Measurements from ENCODE around the gene DCLK3. TPM values are rescaled to one million over a fixed set of nuclear protein-coding genes. Genes with fewer than 3 reads are reported as not detected.

DCLK3 gene
- total and polyA plus RNA-seq, 2 of the 13 experiments (the other 11 are each of a cell fraction or from before 2014, with no cell fraction given): not detected

DNA sequence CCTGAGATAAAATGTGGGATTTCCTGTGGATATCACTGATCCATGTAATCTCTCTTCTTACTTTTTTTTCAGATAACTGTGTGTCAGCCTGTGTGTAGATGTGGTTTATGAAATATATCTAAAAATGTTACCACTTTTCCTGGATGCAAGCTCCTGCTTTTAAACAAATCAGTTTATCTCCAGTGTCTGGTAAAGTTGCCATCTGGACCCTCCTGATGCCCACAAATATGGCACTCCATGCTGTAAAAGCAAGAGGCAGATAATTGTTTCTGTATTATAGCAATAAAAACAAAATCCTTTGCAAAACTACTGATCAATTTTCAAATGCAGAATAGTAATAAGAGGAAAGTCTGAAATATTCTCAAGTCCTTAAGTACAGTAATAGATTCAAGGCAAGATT lies 7.6 kb upstream of the DCLK3 start:
- TF ChIP-seq ZNF136 (CRISPR knock-in tag; IDR thresholded peaks at IDR 0.05; ENCODE audit: low read depth) (no peak), POLR2AphosphoS2 (IDR thresholded peaks at IDR 0.05; ENCODE audit: low read depth, low read length) (no peak), ZFP1 (CRISPR knock-in tag; IDR thresholded peaks at IDR 0.05) (no peak)
- no peak overlapping the region for H3K4me3 ChIP-seq (replicated peaks in 1 of 3; ENCODE audit: insufficient read depth in 1 of 3, low read depth in 2 of 3, low read length in 3 of 3)
- no peak overlapping the region for H3K4me2 ChIP-seq (ENCODE audit: low read depth, low read length)
- intact Hi-C loops (cut with micrococcal nuclease; ENCODE audit: unreplicated experiment) (no loop called here), in situ Hi-C loops (cut with HindIII; ENCODE audit: extremely low pct_ligation_motif_present, low pct_unique_long_range_greater_than_20kb) (no loop called here)
- no peaks in the 10 kb centered on the region for H3K27me3 ChIP-seq (ENCODE audit: control insufficient read depth in 1 of 2, insufficient read depth in 2 of 2, low read length in 2 of 2)
- ATAC-seq (no peak), DNase-seq (ENCODE audit: low spot score) (no peak), FAIRE-seq (no peak)
- ChIA-PET POLR2A (no interaction called here), CTCF (ENCODE audit: low intra/inter-chr PET ratio, low total read pairs) (no interaction called here)
- H4K20me1 ChIP-seq (ENCODE audit: insufficient read depth, low read length): no peaks in the 10 kb centered on the region
- no peak overlapping the region for H3K27ac ChIP-seq (ENCODE audit: extremely low read length, insufficient read depth, low read length)
- H3K9ac ChIP-seq (ENCODE audit: insufficient read depth, low read depth, low read length): no peak overlapping the region
- no peaks in the 10 kb centered on the region for H3K79me2 ChIP-seq (ENCODE audit: insufficient read depth, low read length)
- peaks cover 5% of the 10 kb centered on the region; the same call in 1 of the 2 replicates for H3K4me1 ChIP-seq (ENCODE audit: insufficient read depth, low read length)
- no peaks in the 10 kb centered on the region for H3K36me3 ChIP-seq (replicated peaks in 1 of 2; ENCODE audit: control insufficient read depth in 1 of 2, insufficient read depth in 2 of 2, low read length in 2 of 2)
- no peak overlapping the region for H2AFZ ChIP-seq (ENCODE audit: low read length)
- no TSS peak for BruUV-seq (replicated peaks)
- no peaks in the 10 kb centered on the region for H3K9me3 ChIP-seq (ENCODE audit: low read length)

DNA sequence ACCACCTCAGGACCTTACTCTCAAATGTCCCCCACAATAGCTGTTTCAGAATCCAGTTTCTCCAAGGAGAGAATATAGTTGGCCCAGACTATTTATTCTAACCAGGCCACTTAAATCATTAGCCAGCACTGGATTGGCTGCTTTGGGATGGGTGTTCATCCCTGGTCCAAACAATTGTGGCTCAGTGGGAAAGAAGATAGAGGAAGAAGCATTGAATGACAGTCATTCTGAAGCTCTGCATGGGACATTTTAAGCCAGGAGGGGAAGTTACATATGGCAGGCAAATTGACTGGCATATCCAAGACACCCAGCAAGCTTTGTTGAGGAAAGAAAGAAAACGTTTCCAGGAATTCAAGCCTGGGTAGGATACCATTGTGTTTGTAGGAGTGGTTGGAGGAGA lies 5.6 kb upstream of the DCLK3 start:
- Histone ChIP-seq H3K36me3 (replicated peaks in 1 of 2; ENCODE audit: control insufficient read depth in 1 of 2, insufficient read depth in 2 of 2, low read length in 2 of 2) (no peaks in the 10 kb centered on the region), H3K4me1 (ENCODE audit: insufficient read depth, low read length) (no peaks in the 10 kb centered on the region), H3K79me2 (ENCODE audit: insufficient read depth, low read length) (no peaks in the 10 kb centered on the region), H3K27ac (ENCODE audit: extremely low read length, insufficient read depth, low read length) (no peak overlapping the region), H3K9me3 (ENCODE audit: low read length) (no peaks in the 10 kb centered on the region), H4K20me1 (ENCODE audit: insufficient read depth, low read length) (no peaks in the 10 kb centered on the region), H3K4me2 (ENCODE audit: low read depth, low read length) (no peak overlapping the region), H2AFZ (ENCODE audit: low read length) (no peak overlapping the region), H3K27me3 (ENCODE audit: control insufficient read depth in 1 of 2, insufficient read depth in 2 of 2, low read length in 2 of 2) (no peaks in the 10 kb centered on the region), H3K9ac (ENCODE audit: insufficient read depth, low read depth, low read length) (no peak overlapping the region), H3K4me3 (replicated peaks in 1 of 3; ENCODE audit: insufficient read depth in 1 of 3, low read depth in 2 of 3, low read length in 3 of 3) (no peak overlapping the region)
- intact Hi-C loops (cut with micrococcal nuclease; ENCODE audit: unreplicated experiment): no loop called here
- ChIA-PET POLR2A (no interaction called here), CTCF (ENCODE audit: low intra/inter-chr PET ratio, low total read pairs) (no interaction called here)
- ATAC-seq (no peak), FAIRE-seq (no peak), DNase-seq (ENCODE audit: low spot score) (no peak)
- BruUV-seq (replicated peaks): no TSS peak
- WGBS (ENCODE audit: low lambda C conversion rate): 0% methylated on average over 1 of the region's 1 CpG
- TF ChIP-seq RBAK (CRISPR knock-in tag; IDR thresholded peaks at IDR 0.05): no peak
- no peak for TF ChIP-seq SNAI1 (CRISPR knock-in tag; IDR thresholded peaks at IDR 0.05; ENCODE audit: borderline replicate concordance)
- no peak for TF ChIP-seq ZNF841 (CRISPR knock-in tag; IDR thresholded peaks at IDR 0.05; ENCODE audit: borderline replicate concordance)
- no peak for TF ChIP-seq KLF16 (CRISPR knock-in tag; IDR thresholded peaks at IDR 0.05)
- no peak for TF ChIP-seq MAFF (IDR thresholded peaks at IDR 0.05; ENCODE audit: low read depth, low read length)
- no peak for TF ChIP-seq ZBTB42 (CRISPR knock-in tag; IDR thresholded peaks at IDR 0.05)
- TF ChIP-seq ZNF441 (CRISPR knock-in tag; IDR thresholded peaks at IDR 0.05; ENCODE audit: borderline replicate concordance): no peak
- no peak for TF ChIP-seq ZNF749 (CRISPR knock-in tag; IDR thresholded peaks at IDR 0.05; ENCODE audit: borderline replicate concordance)
- TF ChIP-seq HNRNPH1 (optimal IDR thresholded peaks at IDR 0.05; ENCODE audit: low read depth, low read length): no peak
- TF ChIP-seq FOXJ3 (CRISPR knock-in tag; IDR thresholded peaks at IDR 0.05; ENCODE audit: borderline replicate concordance): no peak
- no peak for TF ChIP-seq PHF5A (CRISPR knock-in tag; IDR thresholded peaks at IDR 0.05; ENCODE audit: low read depth, unreplicated experiment)
- no peak for TF ChIP-seq PHF20 (CRISPR knock-in tag; IDR thresholded peaks at IDR 0.05)
- no peak for TF ChIP-seq HDAC2 (CRISPR knock-in tag; IDR thresholded peaks at IDR 0.05)
- no peak for TF ChIP-seq RXRA (CRISPR knock-in tag; IDR thresholded peaks at IDR 0.05)
- TF ChIP-seq, protein P1, sequence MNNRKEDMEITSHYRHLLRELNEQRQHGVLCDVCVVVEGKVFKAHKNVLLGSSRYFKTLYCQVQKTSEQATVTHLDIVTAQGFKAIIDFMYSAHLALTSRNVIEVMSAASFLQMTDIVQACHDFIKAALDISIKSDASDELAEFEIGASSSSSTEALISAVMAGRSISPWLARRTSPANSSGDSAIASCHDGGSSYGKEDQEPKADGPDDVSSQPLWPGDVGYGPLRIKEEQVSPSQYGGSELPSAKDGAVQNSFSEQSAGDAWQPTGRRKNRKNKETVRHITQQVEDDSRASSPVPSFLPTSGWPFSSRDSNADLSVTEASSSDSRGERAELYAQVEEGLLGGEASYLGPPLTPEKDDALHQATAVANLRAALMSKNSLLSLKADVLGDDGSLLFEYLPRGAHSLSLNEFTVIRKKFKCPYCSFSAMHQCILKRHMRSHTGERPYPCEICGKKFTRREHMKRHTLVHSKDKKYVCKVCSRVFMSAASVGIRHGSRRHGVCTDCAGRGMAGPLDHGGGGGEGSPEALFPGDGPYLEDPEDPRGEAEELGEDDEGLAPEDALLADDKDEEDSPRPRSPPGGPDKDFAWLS (CRISPR knock-in tag; IDR thresholded peaks at IDR 0.05; ENCODE audit: borderline replicate concordance): no peak
- in situ Hi-C loops (cut with HindIII; ENCODE audit: extremely low pct_ligation_motif_present, low pct_unique_long_range_greater_than_20kb): no loop called here
